ENCODE measurements around the gene DPYD. TPM values are rescaled to one million over a fixed set of nuclear protein-coding genes. Genes with fewer than 3 reads are reported as not detected.

DPYD gene
- total and polyA plus RNA-seq, 11 donors: 2.6 to 38.4 (median 7.8) TPM

- DNase-seq (no peak), ATAC-seq (no peak)
- Histone ChIP-seq H3K4me3 (no peak overlapping the region), H3K36me3 (peaks cover 0 to 4% (median 0%) of the 10 kb centered on the region in 9 donors), H3K4me1 (no peaks in the 10 kb centered on the region), H3K9me3 (peaks cover 0 to 3% (median 0%) of the 10 kb centered on the region in 12 donors), H3K27ac (no peak overlapping the region), H3K27me3 (no peaks in the 10 kb centered on the region)
- WGBS, 4 donors: 75 to 92% (median 84%) methylated on average over 1 of the region's 1 CpG
- no peak for TF ChIP-seq CTCF (IDR thresholded peaks at IDR 0.05)
- TF ChIP-seq POLR2A (IDR thresholded peaks at IDR 0.05): no peak
- intact Hi-C loops (cut with DNase I): no loop called here
Observed at GRCh38 chr1:97108179-97108578, 812.7 kb downstream of the DPYD start.

GRCh38 chr1:97105531-97105930 lies 815.3 kb downstream of the DPYD start:
- ATAC-seq (no peak), DNase-seq (no peak)
- no peaks in the 10 kb centered on the region for H3K27me3 ChIP-seq
- peaks cover 0 to 4% (median 0%) of the 10 kb centered on the region in 9 donors for H3K36me3 ChIP-seq
- H3K4me3 ChIP-seq: no peak overlapping the region
- TF ChIP-seq CTCF (IDR thresholded peaks at IDR 0.05) (no peak), POLR2A (IDR thresholded peaks at IDR 0.05) (no peak)
- no peak overlapping the region for H3K27ac ChIP-seq
- WGBS, 4 donors: 62 to 75% (median 72%) methylated on average over 2 of the region's 2 CpGs
- H3K4me1 ChIP-seq: no peaks in the 10 kb centered on the region
- intact Hi-C loops (cut with DNase I): no loop called here
- peaks cover 0 to 3% (median 0%) of the 10 kb centered on the region in 12 donors for H3K9me3 ChIP-seq

- intact Hi-C loops (cut with DNase I): no loop called here
- no peaks in the 10 kb centered on the region for H3K27me3 ChIP-seq
- no peak overlapping the region for H3K4me3 ChIP-seq
- 90 to 95% (median 94%) methylated on average over 2 of the region's 2 CpGs for WGBS, 4 donors
- H3K4me1 ChIP-seq: no peaks in the 10 kb centered on the region
- H3K9me3 ChIP-seq: peaks cover 0 to 3% (median 0%) of the 10 kb centered on the region in 12 donors
- ATAC-seq: no peak
- TF ChIP-seq CTCF (IDR thresholded peaks at IDR 0.05): no peak
- TF ChIP-seq POLR2A (IDR thresholded peaks at IDR 0.05): no peak
- H3K36me3 ChIP-seq: peaks cover 0 to 15% (median 8%) of the 10 kb centered on the region in 9 donors
- no peak overlapping the region for H3K27ac ChIP-seq
- no peak for DNase-seq
Observed at GRCh38 chr1:97101509-97101908, 819.3 kb downstream of the DPYD start.

GRCh38 chr1:97097404-97097925 lies 823.4 kb downstream of the DPYD start:
- Histone ChIP-seq H3K27me3 (no peaks in the 10 kb centered on the region), H3K4me3 (no peak overlapping the region), H3K36me3 (peaks cover 0 to 15% (median 8%) of the 10 kb centered on the region in 9 donors), H3K4me1 (no peaks in the 10 kb centered on the region), H3K9me3 (no peaks in the 10 kb centered on the region), H3K27ac (no peak overlapping the region)
- intact Hi-C loops (cut with DNase I): no loop called here
- DNase-seq (no peak), ATAC-seq (no peak)
- TF ChIP-seq POLR2A (IDR thresholded peaks at IDR 0.05) (no peak), CTCF (IDR thresholded peaks at IDR 0.05) (no peak)
- WGBS, 4 donors: 89 to 100% (median 96%) methylated on average over 1 of the region's 1 CpG
